CD4-positive, alpha-beta T cell treated with Interleukin-21 for 1 hour (primary cell): ENCODE results near the gene GABRG3.

ENCODE experiments used
- DNase-seq: peaks from one replicate; pipeline ENCODE4 v3.0.0-alpha.2; 2020

GABRG3 gene

DNA sequence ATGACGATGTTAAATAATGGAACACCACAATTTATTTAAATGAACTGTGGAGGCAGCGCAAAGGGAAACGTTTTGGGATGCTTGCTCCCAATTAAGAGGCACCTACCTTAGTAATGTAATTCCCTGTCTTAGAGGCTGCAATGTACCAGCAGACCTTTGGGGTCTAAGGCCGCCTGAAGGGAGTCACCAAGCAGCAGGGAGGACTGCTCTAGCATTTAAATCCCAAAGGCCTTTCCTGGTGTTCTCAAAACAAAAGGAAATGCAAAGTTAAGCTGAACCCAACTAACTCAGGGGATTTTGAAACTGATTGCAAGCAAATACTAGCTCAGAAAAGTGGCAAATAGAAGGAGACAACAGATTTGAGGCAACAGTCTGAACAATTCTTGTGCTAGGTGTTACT, 510.8 kb downstream of the GABRG3 start:
- no peak for DNase-seq

DNA sequence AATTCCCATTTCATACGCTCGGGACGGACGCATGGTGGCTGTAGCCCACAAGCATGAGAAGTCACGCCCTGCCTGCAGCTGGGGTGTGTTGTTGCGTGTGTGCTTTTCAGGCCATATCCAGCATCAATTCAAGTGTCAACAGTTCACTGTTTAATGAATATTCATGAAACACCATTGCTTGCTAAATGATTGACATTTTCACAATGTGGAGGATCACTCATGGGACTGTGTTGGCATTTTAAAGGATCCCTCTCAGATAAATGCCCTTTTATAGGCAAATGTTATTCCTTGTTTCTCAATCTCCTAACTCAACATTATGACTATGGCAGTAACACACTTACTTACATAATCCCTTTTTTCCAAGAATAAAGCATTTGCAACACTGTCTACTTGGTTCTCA, 511.3 kb downstream of the GABRG3 start:
- DNase-seq: no peak

DNA sequence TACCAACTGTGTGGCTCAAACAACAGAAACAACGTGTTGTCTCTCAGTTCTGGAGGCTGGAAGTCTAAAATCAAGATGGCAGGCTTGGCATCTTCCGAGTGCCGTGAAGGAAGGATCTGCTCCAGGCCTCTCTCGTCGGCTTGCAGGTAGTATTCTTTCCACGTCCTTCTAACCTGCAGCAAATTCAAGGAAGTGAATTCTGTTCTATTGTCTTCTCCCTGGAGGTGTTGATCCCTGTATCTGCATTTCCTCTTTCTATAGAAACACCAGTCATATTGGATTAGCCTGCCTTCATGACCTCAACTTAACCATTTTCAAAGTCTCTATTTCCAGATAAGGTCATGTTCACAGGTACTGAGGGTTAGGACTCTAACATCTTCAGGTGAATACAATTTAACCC, 512.1 kb downstream of the GABRG3 start:
- DNase-seq: no peak

DNA sequence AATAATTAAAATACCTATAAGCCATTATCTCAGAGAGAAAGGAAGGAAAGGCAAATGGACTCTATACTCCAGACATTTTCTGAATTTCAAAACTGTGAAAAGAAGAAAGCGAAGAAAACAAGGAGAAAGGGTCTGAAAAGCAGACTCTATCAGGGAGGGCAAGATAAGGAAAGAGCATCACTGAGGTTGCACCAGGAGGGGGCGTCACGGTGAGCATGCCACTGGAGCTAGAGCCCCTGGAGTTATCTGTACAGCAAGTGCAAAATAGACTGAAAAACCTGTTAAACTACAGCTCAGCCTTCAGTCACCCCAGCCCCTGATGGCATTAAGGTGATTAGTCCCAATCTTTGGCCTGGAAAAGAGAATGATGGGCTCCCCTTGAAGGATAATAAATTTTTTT, 514.3 kb downstream of the GABRG3 start:
- DNase-seq: no peak

DNA sequence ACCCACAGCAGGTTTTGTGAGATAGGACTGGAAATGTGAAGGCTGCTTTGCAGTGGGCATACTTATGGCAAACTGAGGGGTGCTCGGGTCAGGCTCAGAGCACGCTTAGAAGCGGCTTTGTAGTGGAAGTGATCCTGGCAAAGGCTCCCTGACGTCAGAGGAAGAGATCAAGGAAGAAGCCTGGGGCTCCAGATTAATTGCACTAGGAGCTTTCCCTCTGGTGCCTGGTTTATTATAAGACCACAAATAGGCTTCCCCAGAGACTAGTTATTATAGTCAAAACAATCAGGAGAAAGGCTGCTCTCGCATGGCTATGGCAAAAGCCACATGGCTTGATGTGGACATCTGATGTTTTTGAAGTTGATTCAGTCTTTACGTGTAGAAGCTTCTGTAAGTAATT, 515.1 kb downstream of the GABRG3 start:
- DNase-seq: no peak

DNA sequence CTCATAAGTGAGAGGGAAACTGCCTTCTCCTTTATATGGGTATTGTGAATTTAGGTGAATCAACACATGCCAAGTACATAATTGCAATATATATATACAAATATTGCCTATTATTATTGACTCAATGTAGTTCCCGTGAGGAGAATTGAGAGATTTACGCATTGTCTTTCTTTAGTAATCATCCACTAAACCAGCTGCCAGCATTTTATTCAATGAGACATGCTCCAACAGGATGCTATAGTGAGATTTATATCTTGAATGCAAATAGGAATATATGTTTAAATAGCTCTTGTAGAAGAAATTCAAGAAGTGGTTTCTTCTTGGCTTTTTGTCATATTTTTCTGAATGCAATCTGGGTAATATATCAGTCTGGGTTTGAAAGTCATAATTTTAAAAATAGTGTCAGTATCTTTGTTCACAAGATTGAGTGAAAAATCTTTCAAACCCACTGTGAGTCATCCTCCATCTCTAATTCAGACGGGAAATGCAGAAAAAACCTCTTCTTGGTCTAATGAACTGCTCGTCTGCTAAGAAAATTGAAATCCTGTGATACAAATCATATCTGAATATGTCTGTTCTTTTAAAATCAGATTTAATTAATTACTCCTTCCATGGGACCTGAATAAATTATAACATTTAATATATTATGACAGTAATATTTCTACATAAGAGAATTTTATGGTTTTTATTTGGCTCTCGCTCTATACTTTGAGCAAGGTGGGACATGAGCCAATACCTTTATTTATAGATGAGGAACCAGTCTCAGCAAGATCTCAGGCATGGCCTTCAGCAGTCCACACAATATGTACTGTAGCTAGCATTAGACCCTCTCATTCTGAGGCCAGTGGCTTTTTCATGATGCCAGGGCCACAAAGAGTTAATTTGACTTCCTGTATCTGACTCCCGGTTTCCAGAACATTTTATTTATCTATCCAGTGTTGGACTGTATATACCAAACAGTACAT, 516.0 kb downstream of the GABRG3 start:
- DNase-seq: no peak

DNA sequence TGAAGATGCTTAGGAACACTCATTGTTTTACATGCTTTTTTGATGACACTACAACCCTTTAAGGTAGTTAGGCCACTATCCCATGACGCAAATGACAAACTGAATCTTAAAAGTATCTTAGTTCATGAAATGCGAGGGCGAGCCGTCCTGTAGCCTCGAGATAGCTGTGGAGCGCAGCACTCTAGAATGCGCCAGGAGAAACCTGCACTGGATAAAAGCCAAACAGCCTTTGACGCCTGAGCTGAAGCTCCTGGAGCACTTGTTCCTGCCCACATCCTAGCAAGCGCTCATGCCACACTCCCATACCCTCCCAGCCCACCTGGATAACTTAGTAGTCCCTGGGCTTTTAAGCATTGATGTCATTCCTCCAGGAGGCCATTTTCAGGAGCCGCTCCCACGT, 516.9 kb downstream of the GABRG3 start:
- DNase-seq: no peak

DNA sequence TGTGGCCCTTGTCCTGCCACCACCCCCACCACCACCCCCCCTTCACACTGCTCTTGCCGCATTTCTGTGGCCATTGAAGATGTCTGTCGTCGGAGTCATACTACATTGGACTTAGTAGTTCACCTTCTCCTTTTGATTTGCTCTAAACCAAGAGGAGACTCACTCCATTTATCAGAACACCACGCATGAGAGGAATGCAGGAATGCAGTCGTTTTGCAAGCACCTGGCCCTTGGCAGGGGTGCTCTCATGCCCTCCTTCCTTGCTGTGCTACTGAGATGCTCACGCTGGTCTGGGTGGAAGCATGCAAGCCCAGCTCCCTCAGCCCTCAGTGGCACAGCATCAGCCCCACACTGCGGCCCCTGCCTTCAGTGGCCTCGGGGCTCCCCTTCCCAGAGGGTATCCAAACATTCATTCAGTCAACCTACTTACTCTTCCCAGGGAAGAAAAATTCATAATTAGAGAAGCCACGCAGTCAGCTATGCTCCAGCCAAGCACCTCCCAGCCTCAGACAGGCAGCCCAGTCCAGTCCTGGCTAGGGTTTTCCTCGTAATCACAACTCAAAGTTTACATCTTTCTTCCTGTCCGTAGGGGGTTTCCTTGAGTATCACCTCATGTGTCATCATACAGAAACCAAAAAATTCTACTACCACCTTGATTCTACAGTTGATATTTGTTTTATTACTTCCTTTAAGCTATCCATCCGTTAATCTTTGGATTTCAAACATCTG, 520.0 kb downstream of the GABRG3 start:
- no peak for DNase-seq

DNA sequence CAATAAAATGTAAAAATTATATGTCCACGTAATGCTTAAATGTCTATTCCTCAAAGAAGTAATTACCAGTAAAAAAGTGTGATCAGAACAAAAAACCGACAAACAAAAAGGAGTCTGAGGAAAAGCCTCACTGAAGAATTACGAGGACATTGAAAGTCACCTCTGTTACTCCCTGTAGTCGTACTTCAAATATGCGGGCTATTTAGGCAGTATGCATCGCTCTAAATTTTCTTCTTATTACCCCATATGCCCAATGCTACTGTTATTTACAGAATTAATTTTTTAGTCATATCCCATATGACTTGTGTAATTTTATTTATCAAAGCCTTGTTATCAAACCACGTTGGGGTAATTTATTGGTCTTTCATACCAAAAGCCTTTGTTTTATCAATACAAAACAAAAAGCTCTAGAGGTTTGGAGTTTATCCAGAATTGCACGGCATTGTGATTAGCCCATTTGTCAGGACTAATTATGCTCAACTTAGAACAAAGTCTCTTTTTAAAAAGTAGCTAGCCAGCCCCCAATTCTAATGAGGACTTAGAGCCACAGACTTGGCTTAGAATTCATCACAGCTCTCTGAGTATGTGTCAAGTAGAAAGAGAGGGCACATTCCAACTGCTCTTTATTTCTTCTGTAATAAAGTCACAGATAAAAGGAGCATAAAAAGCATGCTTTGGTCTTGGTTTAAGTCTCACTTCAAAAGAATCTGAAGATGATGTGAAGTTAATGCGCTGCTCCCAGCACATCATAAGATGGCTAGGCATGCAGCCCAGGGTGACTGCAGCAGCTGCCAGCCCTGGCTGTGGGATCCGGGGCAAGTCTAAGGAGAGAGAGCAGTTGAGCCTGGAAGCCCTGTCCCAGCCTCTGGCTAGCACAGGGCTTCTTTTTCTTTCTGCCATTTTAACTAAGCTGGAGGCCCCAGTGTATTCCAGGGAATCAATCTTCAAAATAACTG, 521.0 kb downstream of the GABRG3 start:
- DNase-seq: no peak

DNA sequence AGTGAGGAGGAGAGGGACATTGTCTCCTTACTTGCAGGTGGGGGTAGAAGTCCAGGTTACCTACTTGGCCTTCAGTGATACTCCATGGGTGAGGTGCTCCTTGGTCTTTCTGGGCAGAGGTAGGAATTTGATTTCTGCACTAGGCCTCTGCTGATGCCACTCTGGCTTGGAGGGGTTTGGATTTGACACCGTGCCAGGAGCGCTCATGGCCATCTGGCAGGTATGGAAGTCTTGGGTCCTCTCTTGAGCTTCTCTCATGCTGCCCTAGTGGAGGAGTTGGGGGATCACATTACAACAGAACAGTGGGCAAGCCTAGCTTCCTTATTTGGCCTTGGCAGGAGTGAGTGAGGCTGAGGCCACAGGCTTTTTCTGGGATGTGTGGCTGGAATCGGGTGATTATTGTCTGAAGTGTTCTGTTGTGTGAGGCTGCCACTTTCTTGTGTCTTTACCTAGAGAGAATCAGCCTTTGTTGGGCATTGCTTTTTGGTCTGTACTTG, 525.0 kb downstream of the GABRG3 start:
- DNase-seq: no peak

DNA sequence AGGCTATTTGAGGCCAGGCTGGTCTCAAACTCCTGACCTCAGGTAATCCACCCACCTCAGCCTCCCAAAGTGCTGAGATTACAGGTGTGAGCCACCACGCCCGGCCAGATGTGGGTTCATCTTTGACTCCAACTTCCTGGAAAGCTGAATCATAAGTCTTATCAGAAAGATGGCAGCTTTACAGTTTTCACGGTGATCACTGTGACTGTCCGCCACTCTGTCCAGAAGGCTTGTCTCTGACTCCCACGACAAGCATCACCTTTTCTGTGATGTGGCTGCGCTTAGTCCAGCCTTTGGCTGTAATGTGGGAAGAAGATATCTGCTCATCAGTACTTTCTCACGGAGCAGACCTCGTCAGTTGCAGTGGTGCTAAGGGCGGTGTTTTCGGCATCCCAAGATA, 527.7 kb downstream of the GABRG3 start:
- DNase-seq: no peak

DNA sequence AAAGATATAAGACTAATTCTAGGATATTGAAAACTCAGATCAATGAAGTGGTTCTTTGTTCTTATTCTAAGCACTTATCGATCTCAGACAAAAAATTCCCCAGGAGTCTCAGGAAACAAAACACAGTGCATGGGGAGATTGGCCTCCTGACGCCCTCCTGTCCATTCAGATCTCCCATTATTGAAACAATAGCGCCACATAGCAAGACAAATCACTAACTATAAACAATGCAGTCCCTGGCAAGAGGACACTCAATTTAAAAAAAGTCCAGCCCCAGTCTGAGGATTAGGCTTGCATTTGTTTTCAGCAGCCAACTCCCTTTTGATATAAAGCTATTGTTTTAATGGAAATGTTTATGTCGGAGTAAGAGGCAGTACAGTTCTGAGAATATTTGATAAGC, 528.2 kb downstream of the GABRG3 start:
- no peak for DNase-seq

DNA sequence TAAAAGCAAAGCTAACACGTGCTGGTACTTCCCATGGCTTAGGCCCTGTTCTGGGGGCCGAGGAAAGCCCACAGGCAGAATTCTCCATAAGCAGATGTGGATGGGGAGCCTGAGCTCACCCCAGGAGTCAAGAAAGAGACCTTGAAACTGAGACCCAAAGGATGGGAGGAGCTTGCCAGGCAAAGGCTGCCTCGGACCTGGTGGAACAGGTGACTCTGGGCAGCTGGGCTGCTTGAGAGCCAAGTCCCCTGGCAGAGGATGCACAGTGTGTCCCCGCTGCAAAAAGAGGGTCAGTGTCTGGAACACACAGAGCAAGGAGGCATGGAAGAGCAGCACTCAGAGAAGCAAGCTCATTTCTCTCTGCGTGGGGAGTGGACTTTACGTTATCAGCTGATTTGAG, 528.7 kb downstream of the GABRG3 start:
- no peak for DNase-seq

DNA sequence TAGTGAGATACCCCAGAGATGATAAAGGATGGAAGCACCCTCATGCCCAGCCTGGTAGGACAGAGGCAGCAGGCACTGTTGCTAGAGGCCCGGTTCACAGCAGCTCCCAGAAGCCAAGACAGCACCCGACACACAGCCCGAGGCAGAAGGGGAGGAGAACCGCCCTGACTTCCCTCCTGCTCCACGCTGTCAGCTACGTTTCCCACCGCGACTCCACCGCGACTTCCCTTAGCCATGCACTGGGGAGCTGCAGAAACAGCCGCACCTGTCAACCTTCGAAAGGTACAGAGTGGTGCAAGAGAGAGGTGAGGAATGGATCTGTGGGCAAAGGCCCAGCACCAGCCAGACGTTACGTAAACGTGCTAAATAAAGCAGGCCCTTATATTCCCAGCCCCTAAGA, 529.2 kb downstream of the GABRG3 start:
- no peak for DNase-seq

DNA sequence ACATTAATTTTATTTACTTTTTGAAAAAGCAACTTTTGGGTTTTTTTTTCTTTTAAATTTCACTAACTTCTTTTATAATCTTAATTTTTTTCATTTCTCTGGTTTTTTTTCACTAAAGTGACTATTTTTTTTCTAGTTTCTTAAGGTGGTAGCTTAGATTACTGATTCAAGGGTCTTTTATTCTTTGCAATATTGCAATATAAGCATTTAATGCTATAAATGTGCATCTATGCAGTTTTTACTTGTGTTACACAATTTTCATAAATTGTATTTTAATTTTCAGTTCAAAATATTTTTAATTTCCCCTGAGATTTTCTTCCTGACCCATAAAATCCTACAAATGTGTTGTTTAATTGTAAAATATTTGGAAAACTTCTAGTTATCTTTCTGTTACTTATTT, 535.8 kb downstream of the GABRG3 start:
- no peak for DNase-seq

DNA sequence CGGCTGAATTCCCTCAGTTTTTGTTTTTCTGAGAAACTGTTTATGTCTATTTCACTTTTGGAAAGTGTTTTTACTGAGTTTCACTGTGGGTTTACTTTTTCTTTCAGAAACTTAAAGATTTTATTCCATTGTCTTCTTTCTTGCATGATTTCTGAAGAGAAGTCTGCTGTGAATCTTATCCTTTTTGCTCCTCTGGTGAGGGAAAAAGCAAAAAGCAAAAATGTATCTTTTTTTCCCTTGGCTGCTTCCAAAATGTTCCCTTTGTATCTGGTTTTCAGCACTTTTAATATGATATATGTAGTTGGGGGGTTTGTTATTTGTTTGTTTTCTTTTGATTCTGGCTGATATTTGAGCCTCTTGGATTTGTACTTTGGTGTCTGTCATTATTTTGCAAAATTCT, 538.0 kb downstream of the GABRG3 start:
- DNase-seq: no peak

DNA sequence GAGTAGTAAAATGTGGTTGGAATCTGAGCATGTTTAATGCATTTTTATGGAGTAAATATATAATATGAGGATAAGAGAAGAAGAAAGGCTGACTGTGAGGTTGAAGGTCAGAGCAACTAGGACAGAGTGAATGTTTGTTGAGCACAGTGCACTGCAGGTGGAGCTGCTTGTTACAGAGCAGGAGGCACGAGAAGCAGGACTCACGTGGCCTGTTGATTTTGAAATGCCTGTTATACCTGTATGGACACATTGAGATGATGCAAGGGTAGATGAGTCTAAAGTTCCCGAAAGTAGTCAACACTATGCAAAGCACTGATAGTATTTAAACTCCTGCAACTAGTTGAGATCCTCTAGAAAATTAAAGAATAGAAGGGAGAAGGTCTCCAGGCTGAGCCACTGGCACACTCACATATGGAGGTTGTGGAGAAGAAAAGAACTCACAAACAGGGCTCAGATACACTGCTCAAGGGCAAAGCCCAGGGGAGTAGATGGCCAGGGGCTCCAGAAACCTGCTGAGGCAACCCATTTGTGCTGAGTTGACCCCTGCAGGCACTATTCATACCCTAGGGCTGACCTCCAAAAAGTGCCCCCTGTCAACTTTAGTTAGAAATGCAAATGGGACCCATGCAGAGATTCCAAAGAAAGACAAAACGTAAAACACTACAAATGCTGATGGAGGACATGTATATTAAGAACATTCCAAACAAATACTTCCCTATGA, 541.5 kb downstream of the GABRG3 start:
- no peak for DNase-seq

DNA sequence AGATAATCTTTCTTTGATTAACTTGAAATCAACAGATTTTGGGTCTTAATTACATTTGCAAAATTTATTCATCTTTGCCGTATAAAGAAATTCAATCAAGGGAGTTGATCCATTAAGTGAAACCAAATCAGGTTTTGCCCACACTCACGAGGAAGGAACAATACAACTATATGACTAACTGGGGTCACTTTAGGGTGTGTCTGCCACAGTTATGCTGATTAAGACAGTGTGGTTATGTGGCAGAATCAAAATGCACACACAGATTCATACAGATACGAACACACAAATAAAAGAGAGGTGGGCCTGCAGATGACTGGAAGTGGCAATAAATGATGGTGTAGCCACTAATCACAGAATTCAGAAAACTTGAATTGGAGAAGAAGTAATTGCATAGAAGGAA, 543.5 kb downstream of the GABRG3 start:
- DNase-seq: no peak

DNA sequence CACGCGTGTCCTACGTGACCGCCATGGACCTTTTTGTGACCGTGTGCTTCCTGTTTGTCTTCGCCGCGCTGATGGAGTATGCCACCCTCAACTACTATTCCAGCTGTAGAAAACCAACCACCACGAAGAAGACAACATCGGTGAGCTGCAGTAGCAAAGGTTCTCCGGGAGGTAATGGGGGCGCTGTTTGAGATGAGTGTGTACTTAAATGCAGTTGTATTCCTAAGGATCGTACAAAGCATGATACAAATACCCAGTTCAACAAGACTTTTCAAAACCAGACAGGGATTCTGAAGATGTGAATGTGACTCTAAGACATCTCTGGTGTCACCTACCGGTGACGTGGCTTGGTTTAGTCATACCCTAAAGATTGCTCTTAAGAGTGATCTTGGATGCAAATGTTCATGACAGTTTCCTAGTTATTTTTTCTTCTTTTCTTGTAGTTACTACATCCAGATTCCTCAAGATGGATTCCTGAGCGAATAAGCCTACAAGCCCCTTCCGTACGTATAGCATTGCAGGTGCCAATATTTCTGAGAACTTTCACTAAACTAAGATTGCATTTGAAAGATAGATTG, 556.6 kb downstream of the GABRG3 start:
- no peak for DNase-seq

DNA sequence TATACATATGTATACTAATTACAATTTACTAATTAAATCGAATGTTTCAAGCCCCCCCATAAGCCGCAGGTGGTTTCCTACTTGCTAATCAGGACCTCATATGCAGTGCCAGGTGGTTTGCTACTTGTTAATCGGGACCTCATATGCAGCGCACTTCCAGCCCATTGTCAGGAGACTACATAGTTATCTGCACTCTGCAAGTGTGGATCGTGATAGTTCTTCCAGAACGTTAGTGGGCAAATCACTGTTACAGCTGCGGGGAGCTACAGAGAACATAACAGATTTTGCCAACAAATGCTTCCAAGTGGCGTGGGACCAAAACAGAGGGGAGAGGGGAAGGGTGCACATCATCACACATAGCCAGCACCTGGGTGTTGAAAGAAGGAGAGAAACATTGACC, 558.4 kb downstream of the GABRG3 start:
- DNase-seq: no peak

DNA sequence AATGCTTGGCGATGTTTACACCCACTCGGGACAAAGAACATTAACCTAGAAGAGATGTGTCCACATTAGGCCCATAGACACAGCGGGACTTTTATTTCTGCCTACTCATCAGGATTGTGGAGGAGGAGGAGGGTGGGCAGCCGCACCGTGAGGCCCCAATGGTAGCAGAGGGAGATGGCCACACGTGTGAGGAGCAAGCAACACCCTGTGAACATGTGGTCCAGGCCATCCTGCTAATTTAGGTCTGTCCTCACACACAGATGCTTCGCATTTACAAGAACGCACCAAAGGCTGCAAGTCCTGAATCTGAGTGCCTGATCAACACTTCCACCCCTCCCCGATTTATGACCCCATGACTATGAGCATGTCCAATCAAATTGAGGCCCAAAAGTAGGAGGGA, 560.0 kb downstream of the GABRG3 start:
- DNase-seq: no peak

DNA sequence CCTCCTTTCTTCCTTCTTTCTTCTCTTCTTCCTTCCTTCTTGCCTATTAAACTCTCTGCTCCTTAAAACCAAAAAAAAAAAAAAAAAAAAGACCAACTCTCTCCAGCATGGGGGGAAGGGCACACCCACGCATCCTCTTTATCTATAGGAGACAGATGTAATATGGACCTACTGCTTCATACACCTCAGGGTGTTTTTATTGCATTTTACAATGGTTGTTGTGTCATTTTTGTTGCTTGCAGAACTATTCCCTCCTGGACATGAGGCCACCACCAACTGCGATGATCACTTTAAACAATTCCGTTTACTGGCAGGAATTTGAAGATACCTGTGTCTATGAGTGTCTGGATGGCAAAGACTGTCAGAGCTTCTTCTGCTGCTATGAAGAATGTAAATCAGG, 561.4 kb downstream of the GABRG3 start:
- no peak for DNase-seq
